GM21723 (cell line): Measurements from ENCODE around the gene CREB3L2.
A peak's percentile ranks its signal among the peaks of the same experiment; 100 is the strongest.
"Not testable (repeated sequence)": the region's sequence is repeated elsewhere in the genome, so short reads cannot be mapped to it uniquely, and the experiment has no call there.

Experiments
- ATAC-seq: cut with Tn5 transposase; IDR thresholded peaks from one replicate; pipeline ENCODE4 v1.9.1; 2021; ENCODE audit warnings: mild to moderate bottlenecking, moderate library complexity; ENCODE audit not compliant: unreplicated experiment

The CREB3L2 gene, protein sequence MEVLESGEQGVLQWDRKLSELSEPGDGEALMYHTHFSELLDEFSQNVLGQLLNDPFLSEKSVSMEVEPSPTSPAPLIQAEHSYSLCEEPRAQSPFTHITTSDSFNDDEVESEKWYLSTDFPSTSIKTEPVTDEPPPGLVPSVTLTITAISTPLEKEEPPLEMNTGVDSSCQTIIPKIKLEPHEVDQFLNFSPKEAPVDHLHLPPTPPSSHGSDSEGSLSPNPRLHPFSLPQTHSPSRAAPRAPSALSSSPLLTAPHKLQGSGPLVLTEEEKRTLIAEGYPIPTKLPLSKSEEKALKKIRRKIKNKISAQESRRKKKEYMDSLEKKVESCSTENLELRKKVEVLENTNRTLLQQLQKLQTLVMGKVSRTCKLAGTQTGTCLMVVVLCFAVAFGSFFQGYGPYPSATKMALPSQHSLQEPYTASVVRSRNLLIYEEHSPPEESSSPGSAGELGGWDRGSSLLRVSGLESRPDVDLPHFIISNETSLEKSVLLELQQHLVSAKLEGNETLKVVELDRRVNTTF

DNA sequence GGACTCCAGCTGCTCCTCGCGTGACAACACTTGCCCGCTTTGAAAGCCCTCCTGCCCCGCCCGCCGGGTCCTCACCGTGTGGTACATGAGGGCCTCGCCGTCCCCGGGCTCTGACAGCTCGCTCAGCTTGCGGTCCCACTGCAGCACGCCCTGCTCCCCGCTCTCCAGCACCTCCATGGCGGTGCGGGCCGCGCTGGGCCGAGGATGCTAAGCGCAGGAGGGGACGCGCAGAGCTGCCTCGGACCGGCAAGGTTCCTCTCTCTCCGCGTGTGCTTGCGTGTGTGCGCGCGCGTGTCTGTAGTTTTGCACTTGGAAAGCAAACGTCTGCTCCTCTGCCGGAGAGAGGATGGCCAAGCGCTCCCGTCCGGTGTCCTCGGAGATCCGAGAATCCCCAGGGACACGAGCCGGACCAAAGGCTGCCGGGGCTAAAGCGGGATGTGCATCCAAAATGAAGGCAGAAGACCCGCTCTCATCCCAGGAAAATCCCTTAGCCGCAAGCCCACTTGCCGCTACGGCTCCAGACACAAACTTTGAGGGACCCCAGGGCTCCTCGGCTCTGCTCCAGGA is at the start of gene CREB3L2:
TSS of gene CREB3L2 (minus strand) at position 558 of the 567 bp plus-strand sequence. CDS start at position 177, 381 bp downstream.
- peak; percentile 43 for ATAC-seq

DNA sequence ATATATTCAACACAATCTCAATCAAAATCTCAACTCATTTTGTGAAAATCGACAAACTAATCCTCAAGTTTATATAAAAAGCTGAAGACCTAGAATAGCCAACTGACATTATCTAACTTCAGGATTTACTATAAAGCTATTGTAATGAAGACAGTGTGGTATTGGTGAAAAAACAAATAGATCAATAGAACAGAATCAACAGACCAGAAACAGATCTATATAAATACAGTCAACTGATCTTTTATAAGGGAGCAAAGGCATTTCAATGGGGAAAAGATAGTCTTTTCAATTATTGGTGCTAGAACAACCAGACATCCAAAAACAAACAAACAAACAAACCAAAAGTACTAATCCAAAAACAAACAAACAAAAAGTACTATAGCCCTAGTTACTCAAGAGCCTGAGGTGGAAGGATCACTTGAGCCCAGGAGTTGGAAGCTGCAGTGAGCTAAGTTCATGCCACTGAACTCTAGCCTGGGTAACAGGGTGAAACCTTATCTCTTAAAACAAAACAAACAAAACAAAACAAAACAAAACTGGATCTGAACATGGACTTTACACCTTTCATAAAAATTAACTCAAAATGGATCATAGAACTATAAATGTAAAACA is 47.7 kb upstream of the CREB3L2 start:
- ATAC-seq = no peak

DNA sequence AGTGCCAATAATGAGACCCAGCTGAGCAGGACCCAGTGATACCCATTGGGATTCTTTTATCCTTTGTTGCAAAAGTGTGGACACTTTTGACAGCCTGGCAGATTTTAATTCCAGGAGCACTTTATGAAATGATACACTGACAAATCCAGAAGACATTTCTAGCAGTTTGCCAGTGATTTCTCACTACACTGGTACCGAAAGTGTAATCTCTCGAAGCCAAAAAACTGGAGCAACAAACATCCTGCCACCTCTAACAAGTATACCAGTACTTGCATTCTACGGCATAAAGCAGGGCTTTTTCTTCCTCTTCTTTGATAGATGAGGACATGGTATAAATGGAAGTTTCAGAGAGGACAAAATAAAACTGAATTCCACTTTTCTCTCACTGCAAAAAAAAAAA is 46.0 kb upstream of the CREB3L2 start:
- ATAC-seq = no peak

DNA sequence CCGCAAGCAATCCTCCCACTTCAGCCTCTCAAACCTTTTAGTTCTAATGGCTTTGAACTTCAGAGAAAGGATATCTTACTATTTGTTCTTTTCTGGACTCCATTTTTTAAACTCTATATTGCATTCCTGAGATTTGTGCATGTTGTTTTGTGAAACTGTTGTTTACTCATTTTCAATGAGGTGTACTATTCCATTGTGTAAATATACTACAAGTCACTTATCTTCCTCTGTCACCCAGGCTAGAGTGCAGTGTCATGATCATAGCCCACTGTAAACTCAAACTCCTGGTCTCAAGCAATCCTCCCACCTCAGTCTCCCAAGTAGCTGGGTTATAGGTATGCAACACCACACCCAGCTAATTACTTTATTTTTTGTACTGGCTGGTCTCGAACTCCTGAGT is 43.0 kb upstream of the CREB3L2 start:
- ATAC-seq = no peak

DNA sequence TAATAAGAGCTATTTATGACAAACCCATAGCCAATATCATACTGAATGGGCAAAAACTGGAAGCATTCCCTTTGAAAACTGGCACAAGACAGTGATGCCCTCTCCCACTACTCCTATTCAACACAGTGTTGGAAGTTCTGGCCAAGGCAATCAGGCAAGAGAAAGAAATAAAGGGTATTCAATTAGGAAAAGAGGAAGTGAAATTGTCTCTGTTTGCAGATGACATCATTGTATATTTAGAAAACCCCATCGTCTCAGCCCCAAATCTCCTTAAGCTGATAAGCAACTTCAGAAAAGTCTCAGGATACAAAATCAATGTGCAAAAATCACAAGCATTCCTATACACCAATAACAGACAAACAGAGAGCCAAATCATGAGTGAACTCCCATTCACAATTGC is 38.2 kb upstream of the CREB3L2 start:
- ATAC-seq = not testable (repeated sequence)

DNA sequence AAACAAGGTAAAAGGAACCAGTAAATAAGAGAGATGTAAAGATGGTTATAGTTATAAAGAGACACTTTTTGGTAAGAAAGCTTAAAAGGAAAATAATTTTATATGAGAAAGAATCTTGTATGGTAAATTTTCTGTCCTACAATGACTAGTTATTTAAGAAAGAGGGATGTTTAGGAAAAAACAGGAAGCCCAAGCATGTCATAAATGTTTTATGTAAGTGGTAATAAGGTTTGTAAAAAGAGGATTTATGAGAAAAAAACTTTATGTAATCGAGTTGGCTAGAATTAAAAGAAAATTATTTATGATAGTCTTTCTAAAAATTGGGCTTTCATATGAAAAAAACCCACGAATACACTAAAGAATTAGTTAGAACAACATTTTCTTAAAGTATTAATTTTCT is 34.2 kb upstream of the CREB3L2 start:
- no peak for ATAC-seq

DNA sequence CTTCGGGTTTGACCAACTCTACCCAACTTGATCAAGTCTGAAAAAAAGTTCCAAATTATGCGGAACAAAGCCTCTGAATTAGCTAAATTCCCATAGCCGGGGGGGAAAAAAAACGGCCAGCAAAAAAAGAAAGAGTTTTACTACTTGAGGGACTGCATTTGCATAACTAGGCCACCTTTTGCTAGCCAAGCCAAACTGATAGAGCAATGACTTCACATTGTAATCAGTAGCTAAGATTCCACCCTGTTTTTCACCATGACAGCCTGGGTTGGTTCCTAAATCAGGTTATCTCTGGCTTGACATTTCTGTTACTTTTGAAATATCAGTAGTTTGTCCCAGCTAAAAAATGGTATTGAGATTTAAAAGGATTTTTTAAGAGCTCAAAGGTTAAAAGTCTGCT is 31.4 kb upstream of the CREB3L2 start:
- no peak for ATAC-seq

DNA sequence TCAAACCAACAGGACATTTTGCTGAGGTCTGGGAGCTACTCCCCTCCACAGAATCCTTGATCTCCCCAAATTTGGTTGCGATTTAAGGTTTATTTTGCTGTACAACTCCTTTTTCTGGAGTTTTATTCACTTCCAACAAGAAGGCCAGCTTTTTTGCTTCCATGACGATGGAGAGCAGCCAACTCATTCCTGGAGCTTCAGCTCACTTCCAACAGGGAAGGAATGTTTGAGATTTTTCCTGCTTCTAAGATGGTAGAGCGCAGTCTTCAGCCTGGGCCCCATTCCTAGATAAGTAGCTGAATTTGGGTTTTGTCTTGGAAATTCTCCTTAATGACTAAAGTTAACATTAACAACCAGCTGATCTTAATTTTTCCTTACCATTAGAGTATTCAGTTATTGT is 30.9 kb upstream of the CREB3L2 start:
- ATAC-seq = no peak

DNA sequence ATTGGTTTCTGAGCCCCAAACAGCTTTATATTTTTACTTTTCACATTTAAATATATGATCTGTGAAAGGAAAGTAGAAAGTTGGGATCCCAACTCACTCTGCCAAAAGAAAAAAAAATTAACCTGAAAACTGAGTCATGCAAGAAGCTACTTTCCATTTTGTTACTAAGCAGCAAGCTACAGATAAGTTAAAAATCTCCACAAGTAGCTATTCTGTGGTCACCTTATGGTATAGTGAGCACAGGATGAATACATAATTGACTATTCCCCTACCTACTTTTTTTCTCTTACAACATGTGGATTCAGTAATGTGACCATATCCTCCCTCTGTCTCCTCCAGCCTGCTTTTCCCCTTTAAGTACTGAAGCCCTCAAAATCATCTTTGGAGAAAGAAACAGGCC is 30.3 kb upstream of the CREB3L2 start:
- ATAC-seq = peak; percentile 65

DNA sequence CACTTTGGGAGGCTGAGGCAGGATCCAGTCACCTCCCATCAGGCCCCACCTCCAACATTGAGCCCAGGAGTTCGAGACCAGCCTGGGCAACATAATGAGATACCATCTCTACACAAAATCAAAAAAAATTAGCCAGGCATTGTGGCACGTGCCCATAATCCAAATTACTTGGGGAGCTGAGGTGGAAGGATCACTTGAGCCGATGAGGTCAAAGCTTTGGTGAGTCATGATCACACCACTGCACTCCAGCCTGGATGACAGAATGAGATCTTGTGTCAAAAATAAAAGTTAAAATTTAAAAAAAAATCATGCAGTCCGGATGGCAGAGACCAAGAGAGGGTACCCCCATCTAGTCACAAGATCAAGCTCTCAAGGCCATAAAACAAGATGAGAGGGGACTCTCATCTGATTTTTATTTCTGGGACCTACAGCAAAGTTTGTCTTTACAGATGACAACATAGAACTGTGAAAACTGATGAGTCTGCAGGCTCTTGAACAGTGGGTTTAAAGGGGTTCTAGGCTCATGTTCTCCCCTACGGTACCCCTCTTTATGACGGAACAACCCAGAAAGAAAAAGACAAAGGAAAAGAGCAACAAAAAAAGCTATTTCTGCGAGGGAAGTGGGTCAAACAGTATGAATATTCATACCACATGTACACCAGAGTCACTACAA is 28.9 kb upstream of the CREB3L2 start:
- no peak for ATAC-seq

DNA sequence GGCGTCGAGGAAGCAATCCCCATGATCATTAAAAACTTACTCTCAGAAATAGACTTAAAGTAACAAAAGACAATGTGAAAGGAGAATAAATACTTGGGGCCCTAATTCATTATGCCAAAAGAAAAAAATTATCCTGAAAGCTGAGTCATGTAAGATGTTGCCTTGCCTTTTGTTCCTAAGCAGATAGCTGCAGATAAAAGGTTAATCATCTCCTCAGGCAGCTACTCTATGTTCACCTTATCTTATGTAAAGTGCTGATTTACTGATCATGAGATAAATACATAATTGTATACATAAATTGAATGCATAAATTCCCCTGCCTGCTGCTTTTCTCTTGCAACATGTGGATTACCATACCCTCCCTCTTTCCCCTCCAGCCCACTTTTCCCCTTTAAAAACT is 28.1 kb upstream of the CREB3L2 start:
- ATAC-seq = no peak

DNA sequence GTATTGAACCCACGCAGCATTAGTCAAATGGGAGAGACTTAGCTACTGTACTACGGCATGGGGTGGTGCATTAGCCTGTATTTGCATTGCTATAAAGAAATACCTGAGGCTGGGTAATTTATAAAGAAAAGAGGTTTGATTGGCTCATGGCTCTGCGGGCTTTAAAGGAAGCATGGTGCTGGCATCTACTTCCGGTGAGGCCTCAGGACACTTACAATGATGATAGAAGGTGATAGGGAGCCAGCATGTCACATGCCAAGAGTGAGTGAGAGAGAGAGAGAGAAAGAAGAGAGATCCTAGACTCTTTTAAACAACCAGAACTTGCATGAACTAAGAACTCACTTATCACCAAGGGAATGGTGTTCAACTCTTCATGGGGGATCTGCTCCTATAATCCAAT is 27.2 kb upstream of the CREB3L2 start:
- no peak for ATAC-seq

DNA sequence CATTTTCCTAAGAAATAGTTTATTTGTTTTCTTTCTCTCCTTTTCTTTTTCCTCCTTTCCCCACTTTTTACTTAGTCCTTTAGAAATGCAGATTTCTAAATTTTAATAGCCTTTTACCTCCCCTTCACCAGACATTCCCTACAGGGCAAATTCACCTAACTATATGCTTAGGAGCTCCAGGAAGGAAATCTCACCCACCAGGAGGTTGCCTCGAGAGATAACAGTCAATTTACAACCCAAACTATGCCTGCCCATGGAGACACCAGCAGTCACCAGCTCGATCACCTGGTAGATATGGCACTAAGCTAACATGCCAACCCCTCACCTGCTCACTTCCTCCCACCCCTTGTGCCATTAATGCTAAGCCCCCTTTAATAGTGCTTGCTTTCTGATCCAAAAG is 25.2 kb upstream of the CREB3L2 start:
- no peak for ATAC-seq

DNA sequence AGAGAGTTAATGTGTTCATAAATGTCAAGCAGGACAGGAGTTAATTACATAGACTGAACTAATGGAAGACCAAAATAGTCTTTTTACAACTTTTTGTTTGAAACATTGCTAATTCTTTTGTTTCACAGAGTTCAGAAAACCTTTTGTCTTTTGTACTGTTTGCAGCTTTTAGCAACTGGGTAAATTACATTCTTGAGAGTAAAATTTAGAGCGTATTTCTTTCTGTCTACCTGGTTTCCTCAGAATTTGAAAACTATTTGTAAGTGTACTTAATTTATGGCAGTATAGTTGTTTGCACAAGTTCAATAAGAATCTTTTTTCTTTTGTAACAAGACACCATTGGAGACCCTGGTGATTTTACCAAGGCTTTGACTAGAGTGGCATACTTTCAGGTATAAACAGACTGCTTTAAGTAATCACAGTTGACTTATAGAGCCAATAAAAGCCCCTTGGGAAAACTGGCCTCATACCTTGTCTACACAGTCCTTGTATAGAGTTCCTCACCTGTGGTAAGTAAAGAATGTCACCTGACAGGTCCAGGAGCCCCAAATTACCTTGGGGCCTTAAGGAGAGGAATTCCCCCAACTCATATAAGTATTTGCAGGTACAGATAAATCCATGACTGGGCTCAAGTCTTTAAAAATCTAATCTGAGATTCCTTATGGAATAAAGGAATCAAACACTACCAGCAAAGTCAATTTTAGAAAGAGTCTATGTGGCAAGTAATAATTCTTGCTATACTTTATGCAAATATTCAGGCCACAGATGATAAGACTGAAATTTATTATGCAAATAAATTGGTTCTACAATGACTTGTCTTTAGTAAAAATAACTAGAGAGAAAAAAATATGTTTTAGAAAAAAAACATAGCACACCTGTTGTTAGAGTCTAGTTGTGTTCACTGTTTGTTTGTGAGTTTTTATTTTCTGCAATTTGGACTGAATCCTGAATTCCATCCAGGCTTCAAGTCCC is 23.6 kb upstream of the CREB3L2 start:
- no peak for ATAC-seq

DNA sequence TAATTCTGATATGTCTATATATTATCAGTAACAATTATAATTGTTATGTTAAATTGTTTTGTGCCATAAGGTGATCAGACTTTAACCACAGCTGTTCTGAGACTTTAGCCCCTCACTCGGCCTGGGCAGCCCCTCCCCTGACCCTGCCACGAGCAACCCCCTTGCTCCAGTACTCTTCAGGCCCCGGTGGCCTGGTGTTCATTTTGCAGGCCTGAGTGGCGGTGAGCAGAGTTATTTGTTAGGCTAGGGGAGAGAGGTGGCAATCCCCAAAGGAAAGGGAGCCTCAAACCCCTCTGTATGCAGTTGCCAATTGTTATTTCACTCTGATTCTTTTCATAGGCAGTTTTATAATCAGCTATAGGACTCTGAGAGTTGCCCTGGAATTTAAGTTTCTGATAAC is 22.9 kb upstream of the CREB3L2 start:
- ATAC-seq = no peak

DNA sequence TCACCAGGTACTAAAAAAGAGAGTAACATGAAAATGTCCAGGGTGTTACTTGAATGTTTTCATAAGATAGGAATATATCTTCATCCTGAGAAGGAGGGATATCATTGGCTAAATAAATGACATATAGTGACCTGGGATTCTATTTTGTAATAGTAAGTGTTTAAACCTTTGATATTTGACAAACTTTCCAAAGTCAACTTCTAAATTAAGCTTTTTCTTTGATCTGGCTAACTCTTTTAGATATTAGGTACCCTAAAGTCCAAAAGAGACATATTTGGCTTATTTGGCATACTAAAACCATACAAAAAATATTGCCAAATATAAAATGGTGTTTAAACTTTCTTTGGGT is 22.4 kb upstream of the CREB3L2 start:
- no peak for ATAC-seq

DNA sequence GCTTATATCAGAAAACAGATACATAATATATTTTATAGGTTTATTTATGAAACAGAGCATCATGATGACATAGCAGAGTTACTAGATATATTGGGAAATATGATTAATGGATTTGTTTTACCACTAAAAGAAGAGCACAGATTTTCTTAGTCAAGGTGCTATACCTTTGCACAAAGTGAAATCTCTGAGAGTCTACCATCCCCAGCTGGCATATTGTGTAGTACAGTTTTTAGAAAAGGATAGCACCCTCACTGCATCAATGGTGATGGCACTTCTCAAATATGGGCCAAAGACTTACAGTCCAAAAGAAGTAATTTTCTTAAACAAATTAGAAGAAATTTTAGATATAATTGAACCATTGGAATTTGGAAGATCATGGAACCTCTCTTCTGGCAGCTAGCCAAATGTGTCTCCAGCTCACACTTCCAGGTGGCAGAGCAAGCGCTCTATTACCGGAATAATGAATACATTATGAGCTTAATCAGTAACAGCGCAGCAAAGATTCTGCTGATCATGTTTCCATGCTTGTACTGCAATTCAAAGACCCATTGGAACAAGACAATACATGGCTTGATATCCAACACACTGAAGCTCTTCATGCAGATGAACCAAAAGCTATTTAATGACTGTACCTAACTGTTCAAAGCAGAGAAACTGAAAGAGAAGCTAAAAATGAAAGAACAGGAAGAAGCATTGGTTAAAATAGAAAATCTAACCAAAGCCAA is 21.9 kb upstream of the CREB3L2 start:
- ATAC-seq = peak; percentile 78

DNA sequence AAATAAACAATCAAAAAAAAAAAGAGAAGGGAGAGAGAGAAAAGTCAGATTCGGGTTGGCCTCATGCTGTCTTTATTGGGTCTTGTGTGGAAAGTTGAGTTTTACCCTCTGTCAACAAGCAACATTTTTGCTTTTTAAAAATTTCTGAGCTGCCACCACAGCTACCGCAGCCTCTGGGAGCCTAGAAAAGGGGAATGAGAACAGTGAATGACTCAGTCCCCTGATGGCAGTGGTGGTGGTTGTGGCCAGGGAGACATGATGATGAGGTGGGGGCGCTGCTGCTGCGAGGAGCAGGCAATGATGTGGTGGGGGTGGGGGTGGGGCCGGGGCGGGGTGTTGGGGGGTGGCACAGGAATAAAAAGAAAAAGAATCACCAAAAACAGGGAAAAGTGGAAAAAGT is 20.0 kb upstream of the CREB3L2 start:
- ATAC-seq = no peak

DNA sequence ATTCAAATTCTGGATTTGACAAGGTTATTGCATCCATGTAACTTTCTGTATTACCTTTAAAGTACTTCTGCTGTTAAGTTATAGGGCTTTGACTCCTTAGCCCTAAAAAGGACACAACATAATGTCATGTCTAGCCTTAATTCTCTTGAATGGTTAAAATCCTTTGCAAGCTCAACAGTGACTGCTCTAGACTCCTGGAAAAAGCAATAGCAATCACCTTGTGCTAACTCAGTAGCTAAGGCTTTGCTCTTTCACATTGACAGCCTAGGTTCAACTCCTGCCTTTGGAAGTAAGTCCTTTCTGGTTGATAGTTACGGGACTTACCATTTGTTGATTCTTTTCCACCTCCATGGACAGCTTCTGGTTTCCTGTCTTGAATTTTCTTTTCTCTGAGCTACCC is 16.1 kb upstream of the CREB3L2 start:
- no peak for ATAC-seq

DNA sequence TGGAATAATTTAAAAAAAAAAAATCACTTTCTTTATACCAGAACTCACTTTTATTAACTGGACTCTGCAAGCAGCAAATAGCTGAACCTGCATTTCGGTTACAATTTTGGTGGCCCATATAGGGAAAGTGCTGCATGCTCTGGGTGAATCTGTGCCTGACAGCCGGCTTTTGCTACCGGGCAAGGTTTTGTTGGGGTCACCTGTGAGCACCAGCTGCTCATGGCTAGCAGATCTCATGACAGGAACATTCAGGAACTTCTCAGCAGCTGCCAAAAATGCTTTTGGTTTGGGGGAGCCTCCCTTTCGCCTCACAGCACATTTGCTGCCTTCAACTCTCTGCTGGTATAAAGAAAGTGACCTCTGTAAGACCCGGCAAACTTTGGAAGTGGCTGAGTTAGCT is 13.2 kb upstream of the CREB3L2 start:
- ATAC-seq = no peak
